ENCODE results near the gene VTI1B. TPM values are rescaled to one million over a fixed set of nuclear protein-coding genes. Genes with fewer than 3 reads are reported as not detected.

Gene VTI1B
- total RNA-seq, 1 donor from 2014 or later = 80.6 TPM

DNA sequence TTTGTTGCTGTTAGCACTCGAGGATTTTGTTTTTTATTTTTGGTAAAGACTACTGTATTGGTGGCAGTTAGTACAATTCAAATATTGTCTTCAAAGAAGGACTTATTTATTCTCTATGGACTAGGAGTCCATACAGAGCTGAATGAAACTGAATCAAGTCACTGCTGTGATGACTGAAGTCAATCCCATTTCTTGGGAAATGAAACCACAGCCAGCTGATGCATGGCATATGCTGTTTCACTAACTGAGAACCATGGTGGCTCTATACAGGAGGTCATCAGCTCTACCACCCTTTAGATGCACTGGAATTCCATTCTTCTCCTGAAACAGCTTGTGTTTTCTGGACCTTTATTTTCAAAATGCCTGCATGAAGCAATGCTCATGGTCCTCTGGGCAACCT is 22.2 kb downstream of the VTI1B start:
- H3K4me3 ChIP-seq (ENCODE audit: low read depth, low read length) = no peak overlapping the region
- DNase-seq (ENCODE audit: low read depth) (no peak), FAIRE-seq (no peak)
- TF ChIP-seq, protein P1, sequence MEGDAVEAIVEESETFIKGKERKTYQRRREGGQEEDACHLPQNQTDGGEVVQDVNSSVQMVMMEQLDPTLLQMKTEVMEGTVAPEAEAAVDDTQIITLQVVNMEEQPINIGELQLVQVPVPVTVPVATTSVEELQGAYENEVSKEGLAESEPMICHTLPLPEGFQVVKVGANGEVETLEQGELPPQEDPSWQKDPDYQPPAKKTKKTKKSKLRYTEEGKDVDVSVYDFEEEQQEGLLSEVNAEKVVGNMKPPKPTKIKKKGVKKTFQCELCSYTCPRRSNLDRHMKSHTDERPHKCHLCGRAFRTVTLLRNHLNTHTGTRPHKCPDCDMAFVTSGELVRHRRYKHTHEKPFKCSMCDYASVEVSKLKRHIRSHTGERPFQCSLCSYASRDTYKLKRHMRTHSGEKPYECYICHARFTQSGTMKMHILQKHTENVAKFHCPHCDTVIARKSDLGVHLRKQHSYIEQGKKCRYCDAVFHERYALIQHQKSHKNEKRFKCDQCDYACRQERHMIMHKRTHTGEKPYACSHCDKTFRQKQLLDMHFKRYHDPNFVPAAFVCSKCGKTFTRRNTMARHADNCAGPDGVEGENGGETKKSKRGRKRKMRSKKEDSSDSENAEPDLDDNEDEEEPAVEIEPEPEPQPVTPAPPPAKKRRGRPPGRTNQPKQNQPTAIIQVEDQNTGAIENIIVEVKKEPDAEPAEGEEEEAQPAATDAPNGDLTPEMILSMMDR (IDR thresholded peaks at IDR 0.05; ENCODE audit: insufficient read depth, low read length, severe bottlenecking) = no peak
- no peaks in the 10 kb centered on the region for H3K27me3 ChIP-seq (ENCODE audit: control insufficient read depth, insufficient read depth, low read length)
- H3K36me3 ChIP-seq (ENCODE audit: control insufficient read depth, insufficient read depth, low read length) = peaks cover 10% of the 10 kb centered on the region

DNA sequence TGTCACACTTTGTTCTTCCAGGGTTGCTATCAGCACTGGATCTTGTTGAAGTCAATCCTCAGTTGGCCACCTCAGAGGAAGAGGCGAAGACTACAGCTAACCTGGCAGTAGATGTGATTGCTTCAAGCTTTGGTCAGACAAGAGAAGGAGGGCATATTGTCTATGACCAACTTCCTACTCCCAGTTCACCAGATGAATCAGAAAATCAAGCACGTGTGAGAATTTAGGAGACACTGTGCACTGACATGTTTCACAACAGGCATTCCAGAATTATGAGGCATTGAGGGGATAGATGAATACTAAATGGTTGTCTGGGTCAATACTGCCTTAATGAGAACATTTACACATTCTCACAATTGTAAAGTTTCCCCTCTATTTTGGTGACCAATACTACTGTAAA is 23.7 kb downstream of the VTI1B start:
- H3K36me3 ChIP-seq (ENCODE audit: control insufficient read depth, insufficient read depth, low read length) = peaks cover 10% of the 10 kb centered on the region
- FAIRE-seq (peak; percentile 97), DNase-seq (ENCODE audit: low read depth) (peak; percentile 95)
- no peak overlapping the region for H3K4me3 ChIP-seq (ENCODE audit: low read depth, low read length)
- TF ChIP-seq, protein P1 (IDR thresholded peaks at IDR 0.05; ENCODE audit: insufficient read depth, low read length, severe bottlenecking) = no peak
- H3K27me3 ChIP-seq (ENCODE audit: control insufficient read depth, insufficient read depth, low read length) = no peaks in the 10 kb centered on the region

DNA sequence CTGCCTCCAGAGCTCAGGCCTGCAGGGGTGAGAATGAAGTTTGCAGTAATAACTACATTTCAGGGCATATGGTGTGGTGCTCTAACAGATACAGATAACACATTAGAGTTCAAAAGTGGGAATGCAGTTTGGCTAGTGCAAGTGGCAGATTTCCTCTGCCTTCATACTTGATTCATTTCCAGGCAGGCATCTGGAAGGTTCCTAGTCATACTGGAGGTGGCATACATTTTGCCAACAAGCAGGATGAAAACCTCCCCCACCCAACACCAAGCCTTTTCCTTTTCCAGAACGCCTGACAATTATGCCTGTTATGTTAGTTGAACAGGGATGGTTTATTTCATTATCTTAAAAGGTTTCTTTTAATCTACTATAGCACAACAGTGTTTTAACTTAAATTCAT is 24.3 kb downstream of the VTI1B start:
- TF ChIP-seq, protein P1 (IDR thresholded peaks at IDR 0.05; ENCODE audit: insufficient read depth, low read length, severe bottlenecking) = no peak
- H3K27me3 ChIP-seq (ENCODE audit: control insufficient read depth, insufficient read depth, low read length) = no peaks in the 10 kb centered on the region
- FAIRE-seq = no peak
- no peak for DNase-seq (ENCODE audit: low read depth)
- peaks cover 12% of the 10 kb centered on the region for H3K36me3 ChIP-seq (ENCODE audit: control insufficient read depth, insufficient read depth, low read length)
- no peak overlapping the region for H3K4me3 ChIP-seq (ENCODE audit: low read depth, low read length)

DNA sequence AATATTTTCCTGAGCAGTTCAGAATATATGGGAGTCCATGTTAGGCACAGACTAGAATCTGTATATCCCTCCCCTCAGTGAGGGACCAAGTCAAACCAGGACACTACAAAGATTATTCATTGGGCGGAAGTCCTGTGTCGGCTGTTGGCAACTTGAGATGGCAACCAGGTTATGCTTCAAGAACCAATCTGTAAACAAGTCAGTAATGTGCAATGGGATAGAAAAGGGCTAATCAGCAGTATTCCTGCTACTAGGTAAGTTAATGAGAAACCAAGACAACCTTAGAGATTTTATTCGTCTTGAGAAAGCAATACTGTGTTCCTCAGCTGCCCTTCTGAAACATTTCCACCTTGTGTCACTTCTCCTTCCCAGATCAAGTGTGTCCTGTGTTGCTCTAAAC is 28.3 kb downstream of the VTI1B start:
- Histone ChIP-seq H3K4me3 (ENCODE audit: low read depth, low read length) (no peak overlapping the region), H3K27me3 (ENCODE audit: control insufficient read depth, insufficient read depth, low read length) (no peaks in the 10 kb centered on the region), H3K36me3 (ENCODE audit: control insufficient read depth, insufficient read depth, low read length) (peaks cover 12% of the 10 kb centered on the region)
- TF ChIP-seq, protein P1 (IDR thresholded peaks at IDR 0.05; ENCODE audit: insufficient read depth, low read length, severe bottlenecking) = no peak
- no peak for FAIRE-seq
- no peak for DNase-seq (ENCODE audit: low read depth)

DNA sequence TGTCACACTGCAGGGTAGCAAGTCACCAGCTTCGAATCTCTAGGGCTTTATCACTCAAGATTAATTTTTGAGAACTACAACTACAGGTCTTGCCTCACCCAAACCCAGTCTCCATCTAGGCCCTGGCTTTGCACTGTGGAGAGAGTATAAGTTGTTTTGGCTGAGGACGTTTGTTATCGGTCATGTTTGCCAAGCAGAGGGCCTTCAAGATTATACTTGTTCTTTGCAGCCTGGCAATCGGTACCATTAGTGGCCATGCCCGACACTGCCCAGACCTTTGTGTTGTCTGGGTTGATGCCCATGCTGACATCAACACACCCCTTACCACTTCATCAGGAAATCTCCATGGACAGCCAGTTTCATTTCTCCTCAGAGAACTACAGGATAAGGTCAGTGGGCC is 29.0 kb downstream of the VTI1B start:
- TF ChIP-seq, protein P1 (IDR thresholded peaks at IDR 0.05; ENCODE audit: insufficient read depth, low read length, severe bottlenecking) = no peak
- Histone ChIP-seq H3K36me3 (ENCODE audit: control insufficient read depth, insufficient read depth, low read length) (peaks cover 12% of the 10 kb centered on the region), H3K4me3 (ENCODE audit: low read depth, low read length) (no peak overlapping the region), H3K27me3 (ENCODE audit: control insufficient read depth, insufficient read depth, low read length) (no peaks in the 10 kb centered on the region)
- DNase-seq (ENCODE audit: low read depth) (no peak), FAIRE-seq (no peak)

DNA sequence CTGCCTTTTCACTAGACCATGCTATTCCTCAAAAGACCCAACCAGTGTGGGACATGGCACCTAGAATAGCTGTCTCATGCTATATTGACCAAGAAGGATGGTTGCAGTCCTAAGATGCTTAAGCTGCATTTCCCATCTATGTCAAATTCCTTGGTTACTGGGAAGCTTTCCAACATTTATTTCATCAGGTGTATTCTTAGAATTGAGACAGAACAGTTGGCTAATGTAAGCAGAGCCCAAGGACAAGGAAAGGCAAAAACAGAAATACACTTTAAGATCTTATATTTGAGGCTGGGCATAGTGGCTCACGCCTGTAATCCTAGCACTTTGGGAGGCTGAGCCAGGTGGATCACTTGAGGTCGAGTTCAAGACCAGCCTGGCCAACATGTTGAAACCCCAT is 30.0 kb downstream of the VTI1B start:
- peaks cover 9% of the 10 kb centered on the region for H3K36me3 ChIP-seq (ENCODE audit: control insufficient read depth, insufficient read depth, low read length)
- no peak for DNase-seq (ENCODE audit: low read depth)
- TF ChIP-seq, protein P1 (IDR thresholded peaks at IDR 0.05; ENCODE audit: insufficient read depth, low read length, severe bottlenecking) = no peak
- no peak overlapping the region for H3K4me3 ChIP-seq (ENCODE audit: low read depth, low read length)
- FAIRE-seq = no peak
- no peaks in the 10 kb centered on the region for H3K27me3 ChIP-seq (ENCODE audit: control insufficient read depth, insufficient read depth, low read length)
